GM19467 (cell line): ENCODE results near the gene DPEP2.
"Not testable (repeated sequence)": the region's sequence is repeated elsewhere in the genome, so short reads cannot be mapped to it uniquely, and the experiment has no call there.

Source experiments
- ATAC-seq: cut with Tn5 transposase; IDR thresholded peaks from one replicate; pipeline ENCODE4 v1.9.1; 2021; ENCODE audit warnings: mild to moderate bottlenecking, moderate library complexity; ENCODE audit not compliant: unreplicated experiment

DPEP2 gene

DNA sequence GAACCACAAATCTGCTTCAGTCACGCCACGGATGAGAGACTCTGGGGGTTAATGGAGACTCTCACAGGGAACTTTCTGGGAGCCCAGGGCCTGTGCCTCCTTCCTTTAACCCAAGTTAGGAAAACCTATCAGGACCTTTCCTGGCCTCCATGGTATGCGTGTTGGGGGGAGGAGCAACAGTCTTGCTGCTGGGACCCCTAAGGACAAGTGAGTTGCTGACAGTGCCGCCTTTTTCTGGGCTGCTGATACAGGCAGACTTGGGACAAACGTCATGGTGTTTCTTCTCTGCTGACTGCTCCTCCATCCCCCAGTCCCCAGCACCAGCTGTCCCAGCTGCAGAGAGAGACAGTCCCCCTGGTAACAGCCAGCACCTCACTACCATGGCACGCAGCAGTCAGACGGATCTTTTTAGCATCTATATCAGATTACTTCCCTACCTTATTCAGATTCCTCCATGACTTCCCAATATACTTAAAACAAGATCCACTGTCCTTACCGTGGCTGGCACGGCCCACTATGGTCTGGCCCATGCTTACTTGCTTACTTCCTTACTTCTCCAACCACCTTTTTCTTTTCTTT, 10.0 kb upstream of the DPEP2 start:
- no peak for ATAC-seq

DNA sequence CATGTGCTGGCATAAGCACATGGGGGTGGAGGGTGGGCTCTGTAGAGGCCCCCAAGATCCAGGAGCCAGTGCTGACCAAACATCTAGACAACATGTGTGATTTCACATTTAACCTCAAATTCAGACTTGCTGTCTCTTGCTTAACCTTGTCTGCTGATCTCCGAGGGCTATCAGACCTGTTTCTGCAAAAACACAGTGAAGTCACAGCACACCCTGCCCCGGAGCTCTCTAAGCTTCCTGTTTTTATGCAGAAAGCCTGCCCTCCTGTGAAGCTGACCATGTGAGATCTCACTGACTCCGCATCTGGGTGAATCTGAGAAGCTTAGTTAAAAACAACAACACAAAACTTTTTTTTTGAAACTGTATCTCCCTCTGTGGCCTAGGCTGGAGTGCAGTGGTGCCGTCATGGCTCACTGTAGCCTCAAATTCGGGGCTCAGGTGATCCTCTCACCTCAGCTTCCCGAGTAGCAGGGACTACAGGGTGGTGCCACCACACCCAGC, 6.6 kb upstream of the DPEP2 start:
- no peak for ATAC-seq

DNA sequence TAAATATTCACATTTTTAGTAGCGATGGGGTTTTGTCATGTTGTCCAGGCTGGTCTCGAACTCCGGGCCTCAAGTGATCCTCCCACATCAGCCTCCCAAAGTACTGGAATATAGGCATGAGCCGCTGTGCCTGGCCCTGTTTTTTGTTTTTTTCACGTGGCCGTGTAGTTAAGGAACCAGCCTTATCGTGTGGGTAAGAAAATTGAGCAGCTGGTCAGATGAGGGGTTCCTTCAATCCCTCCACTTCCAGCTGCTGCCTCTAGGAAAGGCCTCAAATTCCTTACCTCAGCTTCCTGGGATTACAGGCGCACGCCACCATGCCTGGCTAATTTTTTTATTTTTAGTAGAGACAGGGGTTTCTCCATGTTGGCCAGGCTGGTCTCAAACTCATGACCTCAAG, 5.9 kb upstream of the DPEP2 start:
- no peak for ATAC-seq

DNA sequence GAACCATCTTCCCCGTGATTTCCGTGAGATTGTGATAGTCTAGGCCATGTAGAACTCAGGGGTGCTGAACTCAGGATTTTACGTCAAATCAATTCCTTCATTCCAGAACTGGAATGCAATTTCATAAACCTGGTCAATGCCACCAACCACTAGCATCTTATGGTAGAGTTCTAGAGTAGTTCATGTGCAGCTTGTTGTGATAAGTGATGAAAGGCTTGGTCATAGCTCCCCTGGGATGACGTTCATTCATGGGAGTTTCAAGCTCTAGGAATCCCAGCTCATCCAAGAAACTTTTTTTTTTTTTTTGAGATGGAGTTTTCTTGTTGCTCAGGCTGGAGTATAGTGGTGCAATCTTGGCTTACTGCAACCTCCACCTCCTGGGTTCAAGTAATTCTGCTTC, 3.7 kb upstream of the DPEP2 start:
- ATAC-seq, result no peak

DNA sequence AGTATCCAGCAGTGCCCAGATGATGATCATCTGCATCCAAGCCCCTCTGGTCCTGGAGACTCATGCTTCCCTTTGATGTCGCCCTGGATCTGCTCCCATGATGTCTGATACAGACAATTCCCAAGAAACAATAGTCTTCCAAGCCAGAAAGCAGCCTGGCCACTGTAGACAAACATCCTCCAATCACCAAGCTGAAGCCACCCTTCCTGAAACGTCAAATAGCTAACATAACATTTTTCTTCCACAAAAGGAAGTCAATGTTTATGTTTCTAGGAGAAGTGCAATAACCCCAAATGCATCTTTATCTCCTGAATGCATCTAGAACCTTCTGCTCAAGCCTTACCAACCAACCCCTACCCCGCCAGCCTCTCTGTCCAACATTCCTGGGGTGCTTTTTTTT, 1.2 kb upstream of the DPEP2 start:
- ATAC-seq, result no peak

DNA sequence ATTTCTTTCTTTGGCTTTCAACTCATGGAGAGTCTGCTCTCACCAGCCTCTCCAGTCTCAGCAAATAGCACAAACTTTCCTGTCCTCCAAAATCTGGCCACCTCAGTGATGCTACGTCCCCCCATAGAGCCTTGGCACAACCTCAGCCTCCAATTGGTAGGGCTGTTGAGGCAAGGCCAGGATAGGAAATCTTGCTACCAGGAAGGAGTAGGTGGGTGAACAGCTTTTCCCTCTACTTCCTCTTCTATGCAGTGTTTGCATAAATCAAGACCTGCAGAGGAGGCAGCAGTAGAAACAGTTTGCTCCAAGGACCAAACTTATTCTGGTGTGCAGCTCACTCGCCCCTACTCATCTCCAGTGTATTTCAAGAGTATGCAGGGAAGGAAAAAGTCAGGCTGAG, 701 bp upstream of the DPEP2 start:
- ATAC-seq, result no peak

DNA sequence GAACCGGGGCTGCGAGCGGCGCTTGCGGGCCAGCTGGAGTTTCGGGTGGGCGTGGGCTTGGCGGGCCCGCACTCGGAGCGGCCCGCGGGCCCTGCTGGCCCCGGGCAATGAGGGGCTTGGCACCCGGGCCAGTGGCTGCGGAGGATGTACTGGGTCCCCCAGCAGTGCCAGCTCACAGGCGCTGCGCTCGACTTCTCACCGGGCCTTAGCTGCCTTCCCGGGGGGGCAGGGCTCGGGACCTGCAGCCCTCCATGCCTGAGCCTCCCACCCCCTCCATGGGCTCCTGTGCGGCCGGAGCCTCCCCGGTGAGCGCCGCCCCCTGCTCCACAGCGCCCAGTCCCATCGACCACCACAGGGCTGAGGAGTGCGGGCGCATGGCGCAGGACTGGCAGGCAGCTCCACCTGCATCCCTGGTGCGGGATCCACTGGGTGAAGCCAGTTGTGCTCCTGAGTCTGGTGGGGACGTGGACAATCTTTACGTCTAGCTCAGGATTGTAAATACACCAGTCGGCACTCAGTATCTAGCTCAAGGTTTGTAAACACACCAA, 979 bp downstream of the DPEP2 start:
- not testable (repeated sequence) for ATAC-seq

DNA sequence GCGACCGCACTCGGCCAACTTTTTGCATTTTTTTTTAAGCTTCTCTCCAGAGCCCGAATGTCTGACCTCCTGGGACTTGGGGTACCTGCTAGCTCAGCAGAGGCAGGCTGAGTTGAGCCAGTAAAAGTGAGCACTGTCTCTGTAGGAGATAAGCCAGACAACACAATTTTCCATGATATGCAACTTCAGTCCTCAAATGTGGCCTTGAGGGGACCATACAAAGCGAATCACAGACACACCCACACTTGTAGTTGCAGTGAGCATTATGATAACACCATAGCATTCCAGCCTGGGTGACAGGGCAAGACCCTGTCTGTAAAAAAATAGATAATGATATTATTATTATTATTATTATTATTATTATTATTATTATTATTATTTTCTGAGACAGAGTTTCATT, 2.6 kb downstream of the DPEP2 start:
- no peak for ATAC-seq

DNA sequence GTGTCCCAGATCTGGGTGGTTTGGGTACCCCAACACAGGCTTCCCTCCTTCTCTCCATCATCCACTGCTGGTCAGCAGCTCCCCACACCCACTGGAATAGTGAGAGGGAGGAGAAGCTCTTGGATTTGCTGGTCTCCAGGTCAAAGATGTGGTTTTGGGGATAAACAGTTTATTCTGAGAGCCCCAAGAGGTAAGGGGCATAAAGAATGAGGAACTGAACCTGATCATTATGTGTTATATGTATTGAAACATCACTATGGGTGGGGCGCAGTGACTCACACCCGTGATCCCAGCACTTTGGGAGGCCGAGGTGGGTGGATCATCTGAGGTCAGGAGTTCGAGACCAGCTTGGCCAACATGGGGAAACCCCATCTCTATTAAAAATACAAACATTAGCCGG, 3.9 kb downstream of the DPEP2 start:
- ATAC-seq, result no peak

DNA sequence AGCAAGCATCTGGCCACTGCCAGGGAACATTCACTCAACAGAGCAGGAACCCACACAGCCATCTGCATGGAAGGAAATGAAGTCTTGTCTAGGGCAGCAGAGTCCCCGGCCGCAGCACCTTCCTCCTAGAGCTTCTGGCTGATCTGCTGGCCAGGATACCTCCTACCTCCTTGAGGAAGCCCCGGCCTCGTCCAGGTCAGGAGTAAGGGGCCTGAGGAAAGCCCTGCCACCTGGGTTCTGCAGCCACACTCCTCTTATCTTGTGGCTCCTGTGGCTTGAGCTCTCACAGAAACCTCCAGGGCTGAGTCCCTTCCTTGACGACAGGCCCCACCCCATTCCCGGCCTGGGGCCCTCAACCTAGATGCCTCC, 5.3 kb downstream of the DPEP2 start:
- not testable (repeated sequence) for ATAC-seq

DNA sequence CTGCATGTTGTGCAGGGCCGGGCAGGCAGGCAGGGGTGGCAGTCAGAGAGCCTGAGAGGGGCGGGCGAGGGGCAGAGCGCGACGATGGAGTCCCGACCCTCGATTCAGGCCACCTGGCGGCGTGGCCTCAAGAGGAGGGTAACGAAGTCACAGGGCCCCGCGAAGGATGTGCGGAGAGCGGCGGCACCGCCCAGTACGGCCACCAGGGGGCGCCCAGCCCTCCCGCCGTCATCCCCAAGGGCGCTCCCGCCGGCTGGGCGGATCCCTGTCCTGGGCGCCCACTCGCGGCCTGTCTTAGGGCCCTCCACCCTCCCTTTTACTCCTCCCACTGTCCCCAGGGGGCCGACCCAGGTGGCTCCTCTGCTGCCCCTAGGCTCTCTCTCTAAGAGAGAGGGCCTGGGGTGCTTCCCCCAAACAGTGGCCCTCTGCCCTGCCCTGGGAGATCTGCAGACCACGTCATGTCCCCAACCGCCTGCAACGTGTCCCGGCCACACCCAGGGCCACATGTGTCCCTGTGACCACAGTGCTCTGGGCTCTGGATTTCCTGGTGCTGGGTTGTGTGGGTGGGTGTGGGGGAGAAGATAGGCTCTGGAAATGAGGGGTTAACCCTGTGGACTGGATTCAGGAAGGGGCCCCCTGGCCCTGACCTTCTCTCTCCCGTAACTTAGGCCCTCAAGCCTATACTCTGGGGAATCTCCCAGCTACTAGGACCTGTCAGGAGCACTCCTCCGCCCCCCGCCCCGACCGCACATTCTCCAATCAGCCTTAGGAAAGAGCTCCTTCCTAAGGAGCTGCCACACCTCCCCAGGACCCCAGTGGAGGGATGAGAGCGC, 5.9 kb downstream of the DPEP2 start:
- peak; percentile 72 for ATAC-seq

DNA sequence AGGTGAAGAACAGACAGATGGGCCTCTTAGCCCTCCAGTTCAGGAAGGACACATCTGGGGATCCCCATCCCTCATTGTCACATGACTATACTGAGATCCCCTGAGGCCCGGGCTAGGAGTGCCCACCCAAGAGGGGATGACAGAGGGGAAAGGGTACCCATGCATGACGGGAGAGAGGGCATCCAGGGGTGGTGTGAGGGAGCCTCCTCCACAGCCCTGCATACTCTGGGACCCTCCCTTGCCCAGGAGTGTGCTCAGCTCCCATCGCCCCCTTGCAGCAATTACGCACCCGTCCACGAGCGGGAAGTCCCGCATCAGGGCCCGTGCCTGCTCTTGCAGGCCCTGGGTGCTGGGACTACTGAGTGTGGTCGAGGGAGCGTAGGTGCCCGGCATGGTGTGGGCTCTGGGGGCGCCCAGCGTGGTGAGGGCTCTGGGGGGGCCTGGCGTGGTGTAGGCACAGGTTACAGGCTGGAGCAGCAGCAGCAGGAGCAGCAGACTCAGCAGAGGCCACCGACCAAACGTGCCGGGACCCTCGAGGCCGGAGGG, 6.5 kb downstream of the DPEP2 start:
- no peak for ATAC-seq

DNA sequence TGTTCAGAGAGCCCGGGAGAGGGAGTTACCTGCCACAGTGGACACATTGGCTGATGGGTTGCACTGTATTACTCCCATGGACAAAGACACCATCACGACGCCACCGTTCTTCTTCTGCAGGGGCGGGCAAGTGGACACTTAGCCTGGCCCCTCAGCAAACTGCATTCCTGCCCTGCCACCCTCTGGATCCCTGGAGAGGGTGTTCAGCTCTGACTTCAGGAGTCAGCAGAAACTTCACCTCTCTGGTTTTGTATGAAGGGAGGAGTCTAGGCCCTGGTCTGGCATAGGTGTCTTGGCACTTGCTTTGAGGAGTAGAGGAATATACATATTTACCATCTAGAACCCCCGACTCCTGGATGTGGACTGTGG, 9.3 kb downstream of the DPEP2 start:
- ATAC-seq, result no peak

DNA sequence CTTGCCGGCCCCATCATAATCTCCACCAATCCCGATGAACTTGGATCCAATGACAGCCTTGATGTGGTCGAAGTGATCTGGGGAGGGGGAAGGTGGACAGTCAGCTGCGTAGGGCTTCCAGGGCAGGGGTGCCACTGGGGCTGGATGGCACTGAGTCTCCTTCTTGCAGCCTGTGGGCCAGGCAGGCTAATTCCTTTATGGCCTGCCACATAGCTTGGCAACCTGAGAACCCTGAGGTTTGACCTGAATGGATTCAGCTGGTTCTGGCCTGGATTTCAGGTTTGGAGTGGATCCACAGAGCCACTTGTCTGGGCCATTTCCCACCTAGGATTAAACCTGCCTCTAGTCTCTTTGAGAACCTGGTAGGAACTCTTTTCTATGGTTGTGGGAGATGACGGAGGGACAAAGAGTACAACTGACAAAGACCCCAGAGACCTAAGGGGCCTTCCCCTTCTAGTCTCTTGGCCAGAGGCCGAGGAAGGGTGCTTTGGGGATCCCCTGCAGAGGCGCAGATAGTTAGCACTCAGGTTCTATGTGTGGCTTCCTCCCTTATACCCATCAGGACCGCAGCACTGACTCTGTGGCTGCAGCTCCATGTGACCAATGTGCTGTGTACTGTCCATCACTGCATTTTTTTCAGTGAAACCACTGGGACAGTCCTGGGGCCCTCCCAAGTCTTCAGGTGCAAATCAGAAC, 9.8 kb downstream of the DPEP2 start:
- ATAC-seq, result no peak

DNA sequence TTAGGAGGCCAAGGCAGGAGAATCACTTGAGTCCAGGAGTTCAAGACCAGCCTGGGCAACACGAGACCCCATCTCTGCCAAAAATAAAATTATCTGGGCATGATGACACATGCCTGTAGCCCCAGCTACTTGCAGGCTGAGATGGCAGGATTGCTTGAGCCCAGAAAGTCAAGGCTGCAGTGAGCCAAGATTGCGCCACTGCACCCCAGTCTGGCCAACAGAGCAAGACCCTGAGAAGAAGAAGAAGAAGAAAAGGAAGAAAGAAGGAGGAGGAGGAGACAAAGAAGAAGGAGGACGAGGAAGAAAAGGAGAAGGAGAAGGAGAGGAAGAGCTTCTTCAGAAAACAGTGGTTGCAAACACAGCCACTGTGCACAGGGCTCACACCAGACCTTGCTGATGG, 10.6 kb downstream of the DPEP2 start:
- ATAC-seq, result no peak

DNA sequence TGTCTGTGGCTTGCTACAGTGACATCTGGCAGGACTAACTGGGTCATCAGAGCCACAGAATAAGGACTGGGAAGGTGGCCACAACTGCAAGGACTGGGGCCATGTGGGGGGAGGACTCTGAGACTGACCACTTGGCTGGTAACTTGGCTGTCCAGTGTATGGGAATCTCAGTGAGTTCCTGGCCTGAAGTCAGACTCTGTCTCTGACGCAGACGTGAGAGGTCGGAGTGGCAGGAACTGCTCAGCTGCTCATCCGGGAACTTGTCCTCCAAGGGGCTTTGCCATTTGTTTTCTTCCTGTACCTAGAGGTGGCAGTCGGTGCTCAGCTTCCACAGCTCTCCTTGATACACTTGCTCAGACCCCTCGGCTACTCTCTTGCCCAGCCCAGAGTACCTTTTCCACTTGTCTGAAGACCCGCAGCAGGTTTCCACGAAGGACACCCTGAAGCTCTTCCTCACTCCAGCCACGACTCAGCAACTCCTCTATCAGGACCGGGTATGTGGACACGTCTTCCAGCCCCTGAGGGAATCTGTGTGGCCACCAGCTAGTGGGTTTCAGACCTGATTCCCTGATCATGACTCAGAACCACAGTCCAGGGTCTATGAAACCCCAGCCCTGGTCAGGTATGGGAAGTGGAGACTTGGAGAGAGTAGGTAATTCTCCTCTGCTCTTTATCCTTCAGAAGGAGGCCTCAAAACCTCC, 11.7 kb downstream of the DPEP2 start:
- ATAC-seq, result no peak

DNA sequence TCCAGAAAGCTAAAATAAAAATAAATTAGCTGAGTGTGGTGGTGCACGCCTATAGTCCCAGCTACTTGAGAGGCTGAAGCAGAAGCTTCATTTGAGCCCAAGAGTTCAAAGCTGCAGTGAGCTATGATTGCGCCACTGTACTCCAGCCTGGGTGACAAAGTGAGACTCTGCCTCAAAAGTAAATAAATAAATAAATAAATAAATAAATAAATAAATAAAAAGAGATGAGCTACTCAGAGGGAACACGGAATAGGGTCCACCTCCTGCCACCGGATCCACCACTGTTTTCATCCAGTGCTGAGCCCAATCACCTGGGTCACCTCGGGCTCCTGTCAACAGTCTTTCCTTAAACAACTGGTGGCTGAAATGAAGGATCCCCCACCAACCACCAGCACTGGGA, 12.3 kb downstream of the DPEP2 start:
- no peak for ATAC-seq

DNA sequence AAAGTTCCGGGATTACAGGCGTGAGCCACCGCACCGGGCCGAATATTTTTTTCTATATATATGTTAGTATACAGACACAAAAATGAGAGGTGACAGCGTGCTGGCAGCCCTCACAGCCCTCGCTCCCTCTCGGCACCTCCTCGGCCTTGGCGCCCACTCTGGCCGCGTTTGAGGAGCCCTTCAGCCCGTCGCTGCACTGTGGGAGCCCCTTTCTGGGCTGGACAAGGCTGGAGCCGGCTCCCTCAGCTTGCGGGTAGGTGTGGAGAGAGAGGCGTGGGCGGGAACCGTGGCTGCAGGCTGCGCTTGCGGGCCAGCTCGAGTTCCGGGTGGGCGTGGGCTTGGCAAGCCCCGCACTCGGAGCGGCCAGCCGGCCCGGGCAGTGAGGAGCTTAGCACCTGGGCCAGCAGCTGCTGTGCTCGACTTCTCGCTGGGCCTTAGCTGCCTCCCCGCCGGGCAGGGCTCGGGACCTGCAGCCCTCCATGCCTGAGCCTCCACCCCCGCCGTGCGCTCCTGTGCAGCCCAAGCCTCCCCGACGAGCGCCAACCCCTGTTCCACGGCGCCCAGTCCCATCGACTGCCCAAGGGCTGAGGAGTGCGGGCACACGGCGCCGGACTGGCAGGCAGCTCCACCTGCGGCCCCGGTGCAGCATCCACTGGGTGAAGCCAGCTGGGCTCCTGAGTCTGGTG, 17.1 kb downstream of the DPEP2 start:
- ATAC-seq, result no peak

DNA sequence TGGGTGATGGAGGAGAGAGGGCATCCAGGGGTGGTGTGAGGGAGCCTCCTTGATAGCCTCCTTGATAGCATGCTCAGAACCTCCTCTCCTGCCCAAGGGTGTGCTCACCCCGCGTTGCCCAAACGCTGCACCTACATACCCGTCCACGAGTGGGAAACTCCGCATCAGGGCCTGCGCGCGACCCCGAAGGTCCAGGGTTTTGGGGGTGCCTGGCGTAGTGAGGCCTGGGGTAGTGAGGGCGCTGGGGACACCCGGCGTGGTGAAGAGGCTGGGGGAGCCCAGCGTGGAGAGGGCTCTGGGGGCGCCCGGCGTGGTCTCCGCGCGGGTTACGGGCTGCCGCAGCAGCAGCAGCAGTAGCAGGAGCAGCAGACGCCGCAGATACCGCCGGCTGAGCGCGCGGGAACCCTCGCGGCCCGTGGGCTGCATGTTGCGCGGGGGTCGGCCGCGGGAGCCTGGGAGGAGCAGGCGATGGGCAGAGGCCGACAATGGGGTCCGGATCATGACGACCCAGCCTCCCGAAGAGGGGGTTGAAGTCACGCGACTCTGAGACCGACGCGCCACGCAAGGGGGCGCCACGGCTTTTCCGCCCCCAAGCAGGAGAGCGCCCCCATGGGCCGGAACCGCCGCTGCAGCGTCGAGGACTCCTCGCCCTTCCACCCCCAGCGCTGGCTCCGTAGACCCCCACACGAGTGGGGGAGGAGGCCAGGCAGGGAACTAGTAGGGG, 19.2 kb downstream of the DPEP2 start, which contains the start of gene DPEP3:
DPEP3 (minus strand) TSS at position 545 of the 724 bp plus-strand sequence; CDS start at position 426, 119 bp downstream.
- no peak for ATAC-seq
